Subcutaneous adipose tissue (tissue), 1 donor: ENCODE results near the gene TARP.

ENCODE experiments used
- CTCF ChIP-seq: fragments of 450-650 bp; IDR thresholded peaks from one replicate; pipeline ENCODE4 v1.5.1; 2016; ENCODE audit warnings: low read depth, mild to moderate bottlenecking, control low read depth, antibody characterized with exemption, moderate library complexity

Gene TARP

GRCh38 chr7:38284553-38284952 is 11.1 kb upstream of the TARP start:
- no peak for TF ChIP-seq CTCF

GRCh38 chr7:38283809-38284208 is 10.4 kb upstream of the TARP start:
- TF ChIP-seq CTCF: no peak

GRCh38 chr7:38283107-38283506 is 9.7 kb upstream of the TARP start:
- TF ChIP-seq CTCF: no peak

- no peak for TF ChIP-seq CTCF
These were observed 8.6 kb upstream of the TARP start for GRCh38 chr7:38282081-38282480.

GRCh38 chr7:38281266-38281665 is 7.8 kb upstream of the TARP start:
- TF ChIP-seq CTCF: no peak

- no peak for TF ChIP-seq CTCF
These were observed 7.3 kb upstream of the TARP start for GRCh38 chr7:38280707-38281106.

GRCh38 chr7:38280000-38280399 is 6.6 kb upstream of the TARP start:
- TF ChIP-seq CTCF: no peak
